Fibroblast of mammary gland (primary cell): ENCODE results near the gene FAM110A.
"Not testable (repeated sequence)": the region's sequence is repeated elsewhere in the genome, so short reads cannot be mapped to it uniquely, and the experiment has no call there.

Experiments
- DNase-seq: peaks from one replicate; pipeline ENCODE4 v3.0.0-alpha.2; 2010; ENCODE audit warnings: low read depth
- H3K4me3 ChIP-seq: 2 replicates; pipeline ENCODE4 v1.5.1; 2011; ENCODE audit warnings: low read depth, mild to moderate bottlenecking, low read length, moderate library complexity; ENCODE audit not compliant: control insufficient read depth
- TF ChIP-seq, protein P1 (sequence below): conservative IDR thresholded peaks from 2 replicates; pipeline ENCODE4 v1.5.1; 2011; ENCODE audit warnings: low read depth, low read length, inconsistent platforms; ENCODE audit not compliant: control insufficient read depth, insufficient read depth

FAM110A gene

DNA sequence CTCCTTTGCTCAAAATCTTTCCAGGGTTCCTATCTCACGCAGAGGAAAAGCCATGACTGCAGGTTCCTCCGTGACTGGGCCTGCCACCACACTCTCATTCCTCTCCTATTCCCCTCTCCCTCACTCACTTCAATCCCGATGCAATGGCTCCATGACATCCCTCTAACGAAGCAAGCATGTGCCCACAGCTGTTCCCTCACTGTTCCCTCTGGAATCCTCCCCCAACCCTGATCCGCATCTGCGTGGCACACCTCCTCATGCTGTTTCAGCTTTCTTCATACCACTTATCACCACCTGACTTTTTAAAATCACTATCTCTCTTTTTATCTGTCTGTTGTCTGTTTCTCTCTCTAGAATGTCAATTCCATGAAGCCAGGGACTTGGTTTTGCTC is 57.1 kb downstream of the FAM110A start:
- TF ChIP-seq, protein P1, sequence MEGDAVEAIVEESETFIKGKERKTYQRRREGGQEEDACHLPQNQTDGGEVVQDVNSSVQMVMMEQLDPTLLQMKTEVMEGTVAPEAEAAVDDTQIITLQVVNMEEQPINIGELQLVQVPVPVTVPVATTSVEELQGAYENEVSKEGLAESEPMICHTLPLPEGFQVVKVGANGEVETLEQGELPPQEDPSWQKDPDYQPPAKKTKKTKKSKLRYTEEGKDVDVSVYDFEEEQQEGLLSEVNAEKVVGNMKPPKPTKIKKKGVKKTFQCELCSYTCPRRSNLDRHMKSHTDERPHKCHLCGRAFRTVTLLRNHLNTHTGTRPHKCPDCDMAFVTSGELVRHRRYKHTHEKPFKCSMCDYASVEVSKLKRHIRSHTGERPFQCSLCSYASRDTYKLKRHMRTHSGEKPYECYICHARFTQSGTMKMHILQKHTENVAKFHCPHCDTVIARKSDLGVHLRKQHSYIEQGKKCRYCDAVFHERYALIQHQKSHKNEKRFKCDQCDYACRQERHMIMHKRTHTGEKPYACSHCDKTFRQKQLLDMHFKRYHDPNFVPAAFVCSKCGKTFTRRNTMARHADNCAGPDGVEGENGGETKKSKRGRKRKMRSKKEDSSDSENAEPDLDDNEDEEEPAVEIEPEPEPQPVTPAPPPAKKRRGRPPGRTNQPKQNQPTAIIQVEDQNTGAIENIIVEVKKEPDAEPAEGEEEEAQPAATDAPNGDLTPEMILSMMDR, result no peak
- H3K4me3 ChIP-seq, result no peak overlapping the region
- no peak for DNase-seq

DNA sequence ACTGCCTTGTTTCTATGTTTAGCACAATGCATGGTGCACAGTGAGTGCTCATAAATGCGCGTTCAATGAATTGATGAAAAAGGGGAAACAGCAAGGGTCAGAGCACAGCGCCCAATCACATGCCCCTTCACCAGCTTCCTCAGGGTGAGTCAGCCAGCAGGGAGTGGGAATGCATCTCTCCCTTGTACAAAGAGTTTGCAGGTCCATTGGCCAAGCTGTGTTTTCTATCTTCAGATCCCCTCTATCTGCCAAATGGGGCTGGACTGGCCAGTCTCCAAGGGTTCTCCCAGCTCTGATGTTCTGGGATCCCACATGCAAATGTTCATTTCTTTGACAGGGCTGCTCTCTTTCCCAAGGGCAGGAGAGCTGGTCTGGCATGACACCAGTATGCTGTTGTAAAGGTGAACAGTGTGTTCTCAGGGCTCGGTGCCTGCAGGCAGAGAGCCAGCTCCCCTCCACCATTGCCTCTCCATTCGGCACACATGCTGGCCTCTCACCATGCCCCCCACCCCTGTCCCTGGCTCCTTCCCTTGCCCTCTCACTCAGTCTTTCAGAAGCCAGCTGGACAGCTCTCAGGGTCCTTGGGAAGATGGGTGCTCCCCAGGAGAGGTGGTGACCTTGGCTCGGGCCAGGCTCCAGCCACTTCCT is 57.7 kb downstream of the FAM110A start:
- DNase-seq, result no peak
- H3K4me3 ChIP-seq, result no peak overlapping the region
- TF ChIP-seq, protein P1, result no peak

DNA sequence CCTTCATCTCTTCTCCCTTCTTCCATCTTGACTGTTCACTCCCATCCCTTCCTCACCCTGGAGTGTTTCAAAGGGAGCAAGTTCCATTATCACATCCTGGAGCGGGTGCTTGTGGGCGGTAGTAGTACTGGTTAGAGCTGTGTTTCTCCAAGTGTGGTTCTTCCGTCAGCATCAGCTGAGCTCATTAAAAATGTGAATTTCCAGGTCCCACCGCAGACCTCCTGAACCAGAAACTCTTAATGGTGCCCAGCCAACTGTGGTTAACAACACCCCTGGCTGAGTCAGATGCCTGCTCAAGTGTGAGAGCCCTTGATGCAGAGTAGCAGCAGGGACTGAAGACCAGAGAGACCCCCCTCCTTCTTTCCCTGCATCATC is 58.2 kb downstream of the FAM110A start:
- no peak for DNase-seq
- H3K4me3 ChIP-seq, result no peak overlapping the region
- TF ChIP-seq, protein P1, result no peak

DNA sequence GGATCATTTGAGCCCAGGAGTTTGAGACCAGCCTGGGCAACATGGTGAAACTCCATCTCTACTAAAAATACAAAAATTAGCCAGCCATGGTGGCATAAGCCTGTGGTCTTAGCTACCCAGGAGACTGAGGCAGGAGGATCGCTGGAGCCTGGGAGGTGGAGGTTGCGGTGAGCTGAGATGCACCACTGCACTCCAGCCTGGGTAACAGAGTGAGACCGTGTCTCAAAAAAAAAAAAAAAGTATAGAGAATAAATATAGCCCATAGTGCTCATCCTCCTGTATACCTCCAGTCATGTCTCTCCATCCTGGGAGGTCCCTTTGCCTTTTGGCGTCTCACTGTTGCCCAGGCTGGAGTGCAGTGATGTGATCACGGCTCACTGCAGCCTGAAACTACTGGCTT is 58.9 kb downstream of the FAM110A start:
- DNase-seq, result not testable (repeated sequence)

More for the DNA sequence above, 58.9 kb downstream of the FAM110A start:
- not testable (repeated sequence) for H3K4me3 ChIP-seq
